ENCODE results near the gene IGFBPL1.
"Not testable (repeated sequence)": the region's sequence is repeated elsewhere in the genome, so short reads cannot be mapped to it uniquely, and the experiment has no call there.

The IGFBPL1 gene

DNA sequence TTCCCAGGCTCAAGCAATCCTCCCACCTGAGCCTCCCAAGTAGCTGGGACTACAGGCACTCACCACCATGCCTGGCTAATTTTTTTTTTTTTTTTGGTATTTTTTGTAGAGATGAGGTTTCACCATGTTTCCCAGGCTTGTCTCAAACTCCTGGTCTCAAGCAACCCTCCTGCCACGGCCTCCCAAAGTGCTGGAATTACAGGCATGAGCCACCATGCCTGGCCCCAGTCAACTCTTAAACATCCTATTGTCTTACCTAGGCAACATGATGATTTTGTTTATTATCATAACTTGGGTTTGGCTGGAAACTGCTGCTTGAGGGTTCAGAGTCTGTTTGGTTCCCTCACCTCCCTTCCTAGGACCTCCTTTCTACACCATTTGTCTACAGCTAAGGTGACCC lies 25.1 kb downstream of the IGFBPL1 start:
- not testable (repeated sequence) for DNase-seq (ENCODE audit: low spot score)

DNA sequence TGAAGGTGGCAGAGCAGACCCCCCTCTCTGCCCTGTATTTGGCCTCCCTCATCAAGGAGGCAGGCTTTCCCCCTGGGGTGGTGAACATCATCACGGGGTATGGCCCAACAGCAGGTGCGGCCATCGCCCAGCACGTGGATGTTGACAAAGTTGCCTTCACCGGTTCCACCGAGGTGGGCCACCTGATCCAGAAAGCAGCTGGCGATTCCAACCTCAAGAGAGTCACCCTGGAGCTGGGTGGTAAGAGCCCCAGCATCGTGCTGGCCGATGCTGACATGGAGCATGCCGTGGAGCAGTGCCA lies 27.9 kb downstream of the IGFBPL1 start:
- DNase-seq (ENCODE audit: low spot score), result no peak

DNA sequence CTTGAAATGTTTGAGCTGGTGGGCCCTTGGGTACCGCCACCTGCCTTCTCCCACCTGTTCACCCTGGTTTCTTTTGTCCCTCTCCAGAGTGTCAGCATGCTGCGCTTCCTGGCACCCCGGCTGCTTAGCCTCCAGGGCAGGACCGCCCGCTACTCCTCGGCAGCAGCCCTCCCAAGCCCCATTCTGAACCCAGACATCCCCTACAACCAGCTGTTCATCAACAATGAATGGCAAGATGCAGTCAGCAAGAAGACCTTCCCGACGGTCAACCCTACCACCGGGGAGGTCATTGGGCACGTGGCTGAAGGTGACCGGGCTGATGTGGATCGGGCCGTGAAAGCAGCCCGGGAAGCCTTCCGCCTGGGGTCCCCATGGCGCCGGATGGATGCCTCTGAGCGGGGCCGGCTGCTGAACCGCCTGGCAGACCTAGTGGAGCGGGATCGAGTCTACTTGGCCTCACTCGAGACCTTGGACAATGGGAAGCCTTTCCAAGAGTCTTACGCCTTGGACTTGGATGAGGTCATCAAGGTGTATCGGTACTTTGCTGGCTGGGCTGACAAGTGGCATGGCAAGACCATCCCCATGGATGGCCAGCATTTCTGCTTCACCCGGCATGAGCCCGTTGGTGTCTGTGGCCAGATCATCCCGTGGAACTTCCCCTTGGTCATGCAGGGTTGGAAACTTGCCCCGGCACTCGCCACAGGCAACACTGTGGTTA lies 28.4 kb downstream of the IGFBPL1 start:
- DNase-seq (ENCODE audit: low spot score), result no peak

DNA sequence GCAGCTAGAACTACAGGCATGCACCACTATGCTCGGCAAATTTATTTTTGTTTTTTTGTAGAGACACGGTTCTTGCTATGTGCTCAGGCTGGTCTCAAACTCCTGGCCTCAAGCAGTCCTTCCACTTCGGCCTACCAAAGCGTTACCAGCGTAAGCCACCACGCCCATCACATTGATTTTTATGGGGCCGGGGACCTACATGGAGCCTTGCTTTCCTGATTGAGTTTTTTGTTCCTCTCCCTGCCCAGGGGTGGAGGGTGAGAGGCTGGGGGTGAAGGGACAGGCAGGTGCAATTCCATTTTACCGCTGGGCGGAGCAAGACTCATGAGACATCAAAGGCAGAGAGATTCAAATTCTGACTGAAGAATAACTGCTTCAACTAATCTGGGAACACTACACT lies 29.8 kb downstream of the IGFBPL1 start:
- no peak for DNase-seq (ENCODE audit: low spot score)

DNA sequence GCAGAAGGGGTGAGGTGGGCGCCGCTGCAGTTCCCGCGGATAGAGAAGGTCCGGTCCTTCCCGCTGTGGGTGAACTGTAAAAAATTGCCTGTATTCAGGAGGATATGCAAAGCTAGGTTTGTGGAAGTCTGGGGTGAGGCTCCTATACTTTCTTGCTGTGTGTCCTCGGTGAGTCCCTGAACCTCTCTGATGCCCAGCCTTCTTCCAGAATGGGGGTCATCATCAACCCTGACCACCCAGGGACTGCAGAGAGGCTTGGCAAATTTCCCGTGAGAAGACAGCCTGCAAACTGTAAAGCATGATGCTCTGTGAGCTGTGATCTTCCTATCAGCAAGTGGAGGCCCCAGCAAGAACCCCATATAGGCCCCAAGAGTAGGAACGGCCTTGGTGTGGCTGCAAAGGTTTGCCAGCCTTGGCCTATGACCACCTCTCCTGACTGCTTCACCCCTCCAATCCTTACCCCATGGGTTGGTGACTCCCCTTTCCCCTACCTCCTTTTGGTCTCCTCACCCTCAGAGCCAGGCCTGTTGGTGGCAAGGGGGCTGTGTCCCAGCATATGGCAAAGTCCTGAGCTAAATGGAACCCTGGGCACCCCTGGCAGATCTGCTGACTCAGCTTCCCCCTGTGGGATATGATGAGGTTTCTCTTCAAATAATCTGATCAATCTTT lies 31.0 kb downstream of the IGFBPL1 start:
- no peak for DNase-seq (ENCODE audit: low spot score)

DNA sequence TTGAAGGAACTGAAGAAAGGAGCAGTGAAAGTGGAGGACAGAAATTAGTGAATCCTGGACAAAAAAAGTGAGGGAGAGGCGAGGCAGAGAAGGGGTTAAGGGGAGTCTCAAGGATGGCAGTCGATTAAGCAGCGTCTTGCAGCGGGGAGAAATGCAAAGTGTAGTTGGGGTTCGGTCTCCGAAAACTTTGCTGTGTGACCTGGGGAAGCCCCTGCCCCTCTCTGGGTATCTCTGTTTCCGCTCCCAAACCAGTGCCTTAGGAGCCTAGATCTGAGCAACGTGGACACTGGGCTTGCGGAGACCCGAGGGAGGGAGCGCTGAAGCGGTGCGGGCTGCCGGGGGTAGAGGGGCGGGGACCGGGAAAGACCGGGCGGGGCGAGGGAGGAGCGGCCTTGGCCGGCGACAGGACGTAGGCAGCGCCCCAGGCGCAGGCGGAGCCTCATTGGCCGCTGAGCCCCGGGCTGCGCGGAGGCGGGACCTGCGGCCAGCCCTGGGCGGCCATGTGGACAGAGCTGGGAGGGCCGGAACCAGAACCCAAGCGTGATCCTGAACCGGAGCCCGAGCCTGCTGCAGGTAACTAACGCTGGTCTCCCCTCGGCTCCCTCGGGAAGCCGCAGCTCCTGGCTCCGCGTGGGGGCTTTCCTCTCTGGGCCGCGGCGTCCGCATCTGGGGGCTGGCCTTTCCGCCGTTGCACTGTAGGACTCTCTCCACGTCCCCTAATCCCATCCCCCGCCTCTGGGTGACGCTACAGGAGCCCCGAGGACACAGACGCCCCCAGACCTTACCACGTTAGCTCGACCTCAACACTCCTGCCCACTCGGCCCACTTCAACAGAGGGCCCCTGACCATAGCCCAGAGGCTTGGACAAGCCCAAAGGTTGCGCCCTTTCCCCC lies 31.8 kb downstream of the IGFBPL1 start, which contains the start of gene ALDH1B1:
Gene ALDH1B1, plus strand, starts transcription at position 468 of the 893 bp plus-strand sequence. CDS start 3,047 bp downstream, outside the sequence.
- peak; percentile 98 for DNase-seq (ENCODE audit: low spot score)

DNA sequence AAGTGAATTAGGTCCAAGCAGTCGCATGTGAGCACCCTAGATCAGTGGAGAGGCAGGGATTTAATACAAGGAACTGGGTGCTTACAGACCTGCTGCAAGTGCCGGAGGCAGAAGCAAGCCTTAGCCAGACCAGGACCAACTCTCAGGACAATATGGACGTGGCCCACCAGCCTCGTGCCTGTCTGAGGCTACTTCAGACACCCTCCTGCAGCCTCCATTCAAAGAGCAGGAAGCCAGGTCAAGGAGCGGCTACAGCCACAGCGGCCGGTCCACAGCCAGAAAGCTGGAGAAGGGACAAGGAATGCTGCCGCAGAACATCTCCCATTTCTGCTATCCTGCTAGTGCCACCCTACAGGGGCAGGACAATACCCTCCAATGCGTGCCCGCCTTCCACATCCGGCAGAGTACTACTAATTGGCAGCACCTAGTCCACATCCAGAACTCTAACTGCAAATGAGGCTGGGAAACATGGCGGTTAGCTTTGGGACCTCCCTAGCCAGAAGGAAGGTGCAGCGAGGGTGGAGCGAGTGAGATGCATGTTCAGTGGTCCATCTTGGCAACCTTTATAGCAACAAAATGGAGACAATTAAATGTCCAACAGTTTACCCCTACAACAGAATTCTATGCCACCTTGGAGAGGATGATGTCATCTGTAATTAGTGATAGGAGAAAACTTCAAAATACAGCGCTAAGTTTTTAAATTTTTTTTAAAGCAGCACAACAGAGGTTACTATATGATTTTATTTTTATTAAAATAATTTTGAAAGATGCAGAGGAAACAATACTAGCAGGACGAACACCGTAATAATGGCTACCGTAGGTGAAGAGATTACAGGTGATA lies 32.8 kb downstream of the IGFBPL1 start:
- DNase-seq (ENCODE audit: low spot score), result no peak

DNA sequence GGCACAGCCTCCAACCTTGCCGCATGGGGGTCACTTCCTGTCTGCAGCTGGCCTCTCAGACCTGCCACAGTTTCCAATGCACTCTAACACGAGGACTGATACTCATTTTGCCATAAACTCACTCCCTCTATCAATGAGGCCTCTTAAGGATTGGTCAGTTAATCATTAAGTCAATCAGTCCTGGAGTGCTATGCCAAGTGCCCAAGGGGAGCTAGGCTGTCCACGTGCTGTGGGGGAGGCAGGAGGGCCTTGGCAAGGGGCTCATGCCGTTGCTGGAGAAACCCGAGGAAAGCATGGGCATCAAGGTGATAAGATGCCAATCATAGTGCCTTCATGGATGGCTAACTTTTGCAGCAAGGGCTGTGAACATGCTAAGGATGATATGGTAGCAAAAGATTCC lies 33.4 kb downstream of the IGFBPL1 start:
- DNase-seq (ENCODE audit: low spot score), result no peak

DNA sequence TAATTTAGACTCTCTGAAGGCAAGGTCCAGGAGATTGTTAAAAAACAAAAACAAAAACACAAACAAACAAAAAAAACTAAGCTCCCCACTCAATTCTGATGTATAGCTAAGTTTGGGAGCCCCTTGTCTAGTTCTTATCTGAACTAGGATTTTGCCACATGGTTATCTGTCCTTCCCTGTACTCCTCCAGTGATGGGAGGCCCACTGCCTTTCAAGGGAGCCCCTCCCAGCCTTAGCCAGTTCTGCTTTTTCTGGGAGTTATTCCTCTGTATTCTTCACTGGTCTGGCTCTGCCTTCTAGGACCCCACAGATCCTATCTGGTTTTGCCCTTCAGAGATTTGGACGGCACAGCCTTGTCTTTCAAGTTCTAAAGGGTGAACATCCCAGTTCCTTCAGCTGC lies 33.8 kb downstream of the IGFBPL1 start:
- DNase-seq (ENCODE audit: low spot score), result no peak

DNA sequence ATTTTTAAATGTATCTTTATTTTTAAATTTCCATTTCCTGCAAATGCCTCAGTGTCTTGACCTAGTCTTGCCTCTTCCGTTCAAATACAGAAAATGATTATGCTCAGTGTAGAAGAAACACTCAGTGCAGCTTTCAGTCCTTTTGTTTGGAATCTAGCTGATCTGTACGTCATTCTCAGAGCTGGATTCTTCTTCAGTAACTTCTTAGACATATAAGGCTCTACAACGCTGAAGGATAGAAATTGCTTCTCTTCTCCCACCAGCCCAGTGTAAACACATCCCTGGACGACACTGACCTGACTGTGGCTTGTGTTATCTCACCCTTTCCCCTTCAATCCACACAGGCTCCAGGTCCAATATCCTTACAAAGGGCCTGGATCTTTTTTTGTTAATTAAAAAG lies 34.9 kb downstream of the IGFBPL1 start:
- no peak for DNase-seq (ENCODE audit: low spot score)

DNA sequence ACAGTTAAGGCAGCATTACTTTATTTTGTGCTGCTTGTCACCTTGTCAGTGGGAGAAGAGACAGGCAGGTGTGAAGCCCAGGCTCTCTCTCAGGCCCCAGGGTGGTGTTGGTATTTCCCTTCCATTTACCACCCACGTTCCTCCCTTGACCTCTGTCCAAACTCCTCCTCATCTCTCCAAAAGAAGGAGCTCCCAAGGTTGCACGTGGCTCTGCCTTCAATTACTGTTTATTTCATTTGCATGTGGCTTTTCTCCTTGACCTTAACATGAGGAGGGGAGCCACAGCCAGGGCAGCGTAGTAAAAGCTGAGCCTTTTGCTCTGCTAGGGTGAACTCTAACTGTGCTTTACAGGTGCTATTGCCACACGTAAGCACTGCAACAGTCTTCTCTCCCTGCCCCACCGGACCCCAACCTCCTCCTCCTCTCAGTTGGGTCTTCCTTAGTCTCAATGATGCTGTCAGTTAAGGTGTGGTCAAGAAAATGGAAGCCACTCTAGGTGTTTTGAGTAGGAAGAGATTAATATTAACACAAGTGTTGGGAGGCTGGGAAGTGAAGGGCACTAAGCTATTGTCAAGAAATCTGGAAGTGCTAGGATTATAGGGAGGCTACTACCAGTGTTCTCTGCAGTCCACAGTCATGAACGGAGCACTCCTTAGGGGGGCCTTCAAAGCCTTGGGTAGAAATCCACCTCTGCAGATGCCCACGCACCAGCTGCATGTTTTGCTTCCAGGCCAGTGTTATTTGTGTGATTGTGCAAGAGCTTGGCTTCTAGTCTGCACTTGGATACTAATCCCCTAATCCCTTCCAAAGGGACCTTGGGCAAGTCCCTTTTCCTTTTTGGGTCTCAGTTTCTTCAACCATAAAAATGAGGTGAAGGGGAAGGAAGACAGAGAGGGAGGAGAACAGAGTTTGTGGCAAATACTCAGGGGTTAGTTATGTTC lies 35.7 kb downstream of the IGFBPL1 start:
- DNase-seq (ENCODE audit: low spot score), result peak; percentile 43

DNA sequence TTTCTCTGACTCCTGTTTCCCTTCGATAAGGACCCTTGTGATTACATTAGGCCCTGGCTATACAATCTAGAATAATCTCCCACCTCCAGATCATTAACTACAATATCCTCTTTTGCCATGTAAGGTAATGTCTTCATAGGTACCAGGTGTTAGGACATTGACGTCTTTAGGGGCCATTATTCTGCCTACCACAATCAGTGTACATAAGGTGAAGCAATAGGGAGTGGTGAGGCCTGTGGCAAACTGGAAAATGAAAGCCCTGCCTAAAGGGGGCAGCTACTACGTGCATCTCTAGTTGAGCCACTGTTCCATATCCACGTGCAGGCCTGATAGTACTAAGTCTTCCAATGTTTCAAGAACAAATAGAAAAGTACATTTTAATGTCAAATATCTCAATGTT lies 36.5 kb downstream of the IGFBPL1 start:
- DNase-seq (ENCODE audit: low spot score), result no peak

DNA sequence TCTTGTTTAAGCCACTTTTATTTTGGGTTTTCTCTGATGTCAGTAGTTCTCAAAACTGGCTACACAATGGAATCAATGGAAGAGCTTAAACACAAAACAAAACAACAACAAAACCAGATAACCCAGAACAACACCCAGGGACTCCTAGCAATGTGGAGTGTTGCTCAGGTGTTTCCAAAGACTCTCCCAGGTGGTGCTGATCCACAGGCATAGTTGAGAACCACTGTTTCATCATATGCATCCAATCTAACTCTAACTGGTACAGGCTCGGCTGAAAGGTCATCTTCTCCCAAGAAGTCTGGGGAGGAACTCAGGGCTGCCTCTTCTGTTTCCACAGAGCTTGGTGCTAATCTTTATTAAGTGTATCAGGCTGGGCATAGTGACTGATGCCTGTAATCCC lies 37.2 kb downstream of the IGFBPL1 start:
- no peak for DNase-seq (ENCODE audit: low spot score)

DNA sequence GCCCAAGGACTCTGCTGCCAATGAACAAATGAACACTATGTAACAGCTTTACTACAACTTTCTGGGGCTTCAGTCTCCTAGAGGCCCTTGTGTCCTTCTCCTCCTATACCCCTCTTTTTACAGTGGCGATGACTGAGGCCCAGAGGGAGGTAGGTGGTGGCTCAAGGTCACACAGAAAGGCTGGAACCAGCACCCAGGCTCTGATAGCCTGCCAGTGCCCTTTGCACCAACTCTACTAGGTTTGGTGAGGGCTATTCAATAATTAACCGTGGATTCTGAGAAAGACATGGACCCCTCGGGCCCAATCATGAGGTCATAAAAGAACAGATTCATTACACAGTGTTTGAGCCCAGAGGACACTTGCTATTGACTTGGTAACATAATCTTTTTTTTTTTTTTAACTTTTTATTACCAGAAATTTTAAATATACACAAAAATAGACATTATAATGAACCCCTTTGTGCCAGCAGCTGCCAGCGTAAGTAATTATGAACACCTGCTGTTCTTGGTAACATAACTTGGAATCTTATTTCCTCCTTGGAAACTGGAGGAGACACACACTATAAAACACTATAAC lies 37.8 kb downstream of the IGFBPL1 start:
- no peak for DNase-seq (ENCODE audit: low spot score)

DNA sequence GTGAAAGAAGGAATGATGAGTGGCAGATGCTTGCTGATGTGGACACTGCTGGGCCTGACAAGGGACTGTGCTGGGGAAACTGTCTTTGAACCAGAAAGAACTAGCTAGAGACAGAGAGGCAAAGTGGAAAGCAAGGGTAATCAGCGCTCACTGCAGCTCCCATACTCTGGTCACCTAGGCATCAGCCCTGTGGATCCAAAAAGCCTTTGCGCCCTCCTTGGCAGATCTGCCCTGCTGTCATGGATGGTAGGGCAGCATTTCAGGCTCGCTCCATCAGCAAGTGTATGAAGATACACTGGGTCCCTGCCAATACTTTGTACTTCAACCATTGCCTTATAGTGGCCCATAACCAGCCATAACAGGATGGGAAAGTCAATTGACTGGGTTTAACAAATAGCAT lies 38.4 kb downstream of the IGFBPL1 start:
- no peak for DNase-seq (ENCODE audit: low spot score)

DNA sequence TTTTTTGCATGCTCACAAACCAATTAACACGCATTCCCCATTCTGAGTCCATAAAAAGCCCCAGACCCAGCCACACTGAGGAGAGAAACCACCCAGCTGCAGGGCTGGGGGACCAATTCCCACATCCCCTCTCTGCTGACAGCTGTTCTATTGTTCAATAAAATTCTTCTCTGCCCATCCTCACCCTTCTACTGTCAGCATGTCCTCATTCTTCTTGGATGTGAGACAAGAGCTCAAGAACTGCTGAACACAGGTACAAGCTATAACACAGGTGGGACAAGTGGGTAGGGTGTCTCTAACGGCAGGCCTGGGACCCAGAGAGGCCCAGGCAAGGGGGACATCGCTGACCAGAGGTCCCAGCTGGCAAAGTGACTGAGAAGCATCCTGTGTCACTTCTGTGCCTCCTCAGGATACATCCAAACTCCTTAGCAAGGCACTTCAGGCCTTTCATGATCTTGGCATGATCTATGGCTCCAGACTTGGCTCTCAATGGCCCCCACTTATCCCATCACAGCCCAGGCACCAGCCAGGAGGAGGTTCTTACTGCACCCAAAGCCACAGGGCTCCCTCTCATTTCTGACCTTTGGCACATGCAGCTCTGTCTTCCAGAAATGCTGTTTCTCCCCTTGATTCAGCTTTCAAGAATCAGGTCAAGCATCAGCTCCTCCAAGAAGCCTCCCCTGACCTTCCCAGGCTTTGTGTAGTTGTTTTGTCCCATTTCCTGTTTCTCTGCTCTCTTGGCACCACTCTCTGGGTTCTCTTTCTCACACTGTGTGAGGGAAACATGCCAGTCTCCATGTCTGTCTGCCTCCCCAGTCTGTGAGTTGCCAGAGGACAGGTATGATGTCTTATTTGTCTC lies 39.0 kb downstream of the IGFBPL1 start:
- DNase-seq (ENCODE audit: low spot score), result no peak

DNA sequence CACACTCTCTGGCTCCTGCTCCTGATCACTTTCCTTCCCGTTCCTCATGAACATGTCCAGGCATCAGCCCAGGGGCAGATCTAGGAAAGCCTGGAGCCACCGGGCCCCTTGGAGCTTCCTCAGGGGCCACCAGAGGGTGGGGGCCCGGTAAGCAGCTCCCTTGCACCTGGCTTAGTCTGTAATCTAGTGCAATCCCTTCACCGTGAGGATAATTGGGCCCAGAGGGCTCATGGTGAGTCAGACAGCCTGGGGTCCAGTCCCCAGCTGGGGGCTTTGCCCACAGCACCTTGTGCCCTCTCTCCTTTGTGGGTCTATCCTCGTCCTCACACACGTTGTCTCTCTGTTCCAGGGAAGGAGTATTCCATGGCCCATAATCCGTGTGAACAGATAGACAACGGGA lies 42.1 kb downstream of the IGFBPL1 start:
- no peak for DNase-seq (ENCODE audit: low spot score)

DNA sequence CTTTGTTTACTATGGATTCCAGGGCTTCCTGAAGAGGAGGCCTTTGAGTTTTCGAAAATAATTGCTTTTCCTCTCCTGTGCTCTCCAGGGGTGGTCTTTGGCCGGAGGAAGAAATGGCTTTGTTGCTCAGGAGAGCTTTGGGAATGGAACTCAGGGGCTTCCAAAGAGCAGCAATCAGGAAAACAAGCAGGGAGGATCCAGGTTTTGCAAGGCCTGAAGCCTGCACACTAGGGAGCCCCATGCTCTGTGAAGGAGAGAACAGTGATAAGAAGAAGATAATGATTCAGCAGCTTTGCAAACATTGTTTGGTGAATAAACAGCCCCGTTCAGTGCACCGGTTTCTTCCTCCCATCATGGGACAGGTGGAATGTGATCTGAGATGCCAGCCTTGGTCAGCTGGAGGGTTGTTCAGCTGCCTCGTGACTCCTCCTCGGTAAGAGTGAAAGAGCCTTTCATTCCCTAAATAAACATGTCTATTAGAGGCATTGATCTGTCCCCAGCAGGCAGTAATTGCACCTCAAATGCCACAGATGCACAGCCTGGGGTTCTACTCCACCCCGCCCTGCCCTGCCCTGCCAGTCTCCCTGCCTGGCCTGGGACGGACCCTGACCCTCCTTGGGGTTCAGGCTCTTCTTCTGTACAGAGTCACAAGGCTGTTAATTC lies 43.3 kb downstream of the IGFBPL1 start:
- DNase-seq (ENCODE audit: low spot score), result no peak

All from AG20443 (cell line).